Measurements from ENCODE around the gene TGFBI.

The TGFBI gene

DNA sequence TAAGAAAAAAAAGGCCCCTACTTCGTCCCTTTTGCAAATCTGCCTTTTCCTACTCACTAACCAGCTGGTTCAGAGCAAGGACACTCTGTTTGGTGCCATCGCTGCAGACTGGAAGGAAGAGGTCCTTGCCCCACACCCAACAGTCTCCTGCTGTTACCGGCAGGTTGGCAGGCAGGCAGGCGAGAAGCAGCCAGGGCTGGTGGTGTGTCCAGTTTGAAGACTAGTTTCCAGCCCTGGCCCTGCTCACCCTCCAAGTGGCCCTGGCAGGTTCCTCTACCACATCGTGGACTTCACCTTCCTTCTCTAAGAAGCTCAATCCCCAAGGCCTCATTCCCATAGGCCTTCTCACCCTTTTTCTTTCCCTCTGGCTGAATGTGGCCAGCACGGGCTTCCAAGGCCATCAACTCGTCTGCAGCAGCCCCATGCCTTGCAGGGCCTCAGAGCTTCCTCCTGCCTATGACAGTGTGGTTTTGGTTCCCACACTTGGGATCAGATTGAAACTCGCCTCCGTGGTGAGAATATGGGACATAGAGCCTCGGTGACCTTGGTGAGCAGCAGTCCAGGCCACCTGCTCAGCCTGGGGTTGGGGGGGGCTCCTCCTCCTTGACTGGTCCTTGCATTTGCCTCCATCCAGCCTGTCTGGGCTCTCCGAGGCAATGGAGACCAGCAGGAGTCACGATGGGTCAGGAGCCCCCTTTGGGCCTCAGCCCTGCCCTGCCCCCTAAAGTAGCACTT lies 22.9 kb downstream of the TGFBI start:
- no peak for DNase-seq

DNA sequence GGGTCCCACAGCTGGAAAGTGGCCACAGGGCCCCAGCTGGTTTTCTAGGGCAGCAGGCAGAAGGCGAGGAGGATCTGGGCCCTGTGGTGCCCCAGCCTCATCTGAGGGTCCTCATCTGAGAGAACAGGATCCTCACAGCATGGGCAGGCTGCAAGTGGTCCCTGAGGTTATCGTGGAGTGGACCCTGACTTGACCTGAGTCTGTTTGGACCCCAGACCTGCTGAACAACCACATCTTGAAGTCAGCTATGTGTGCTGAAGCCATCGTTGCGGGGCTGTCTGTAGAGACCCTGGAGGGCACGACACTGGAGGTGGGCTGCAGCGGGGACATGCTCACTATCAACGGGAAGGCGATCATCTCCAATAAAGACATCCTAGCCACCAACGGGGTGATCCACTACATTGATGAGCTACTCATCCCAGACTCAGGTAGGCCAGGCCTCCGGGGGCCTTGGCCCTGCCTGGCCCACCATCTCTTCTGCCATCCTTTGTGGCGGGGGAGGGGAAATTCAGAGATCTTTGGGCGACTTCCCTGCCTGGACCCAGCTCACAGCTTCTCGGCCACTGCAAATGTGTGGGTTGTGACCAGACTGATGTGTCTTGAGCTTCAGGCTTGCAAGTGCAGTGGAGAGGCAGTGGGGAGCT lies 24.0 kb downstream of the TGFBI start:
- DNase-seq: no peak

DNA sequence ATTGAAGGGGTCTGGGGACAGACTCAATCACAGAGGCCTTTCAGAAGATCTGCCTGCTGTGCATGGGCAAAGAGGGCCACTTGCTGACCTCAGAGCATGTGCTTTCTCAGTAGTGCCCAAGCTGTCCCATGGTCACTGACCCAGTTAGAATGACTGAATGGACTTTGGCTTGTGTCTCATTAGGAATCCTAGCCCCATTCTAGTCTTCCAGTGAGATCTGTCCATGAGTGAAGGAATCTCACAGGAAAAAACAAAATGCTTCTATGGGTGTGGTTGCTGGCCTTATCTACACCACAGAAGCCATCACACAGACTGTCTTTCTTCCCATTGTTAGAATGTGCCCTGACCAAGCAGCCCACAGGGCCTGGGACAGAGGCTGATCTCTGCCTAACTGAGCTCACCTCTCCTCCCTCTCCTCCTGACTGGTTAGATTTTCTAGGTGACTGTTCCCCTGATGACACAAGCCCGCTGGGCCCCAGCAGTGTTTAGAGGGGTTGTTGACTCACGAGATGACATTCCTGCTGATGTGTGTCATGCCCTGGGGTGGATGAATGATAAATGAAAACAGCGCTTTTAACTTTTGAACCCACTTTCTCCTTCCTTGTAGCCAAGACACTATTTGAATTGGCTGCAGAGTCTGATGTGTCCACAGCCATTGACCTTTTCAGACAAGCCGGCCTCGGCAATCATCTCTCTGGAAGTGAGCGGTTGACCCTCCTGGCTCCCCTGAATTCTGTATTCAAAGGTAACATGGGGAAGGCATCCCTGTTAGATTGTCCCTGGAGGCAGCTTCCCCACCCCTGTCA lies 24.8 kb downstream of the TGFBI start:
- DNase-seq: no peak

DNA sequence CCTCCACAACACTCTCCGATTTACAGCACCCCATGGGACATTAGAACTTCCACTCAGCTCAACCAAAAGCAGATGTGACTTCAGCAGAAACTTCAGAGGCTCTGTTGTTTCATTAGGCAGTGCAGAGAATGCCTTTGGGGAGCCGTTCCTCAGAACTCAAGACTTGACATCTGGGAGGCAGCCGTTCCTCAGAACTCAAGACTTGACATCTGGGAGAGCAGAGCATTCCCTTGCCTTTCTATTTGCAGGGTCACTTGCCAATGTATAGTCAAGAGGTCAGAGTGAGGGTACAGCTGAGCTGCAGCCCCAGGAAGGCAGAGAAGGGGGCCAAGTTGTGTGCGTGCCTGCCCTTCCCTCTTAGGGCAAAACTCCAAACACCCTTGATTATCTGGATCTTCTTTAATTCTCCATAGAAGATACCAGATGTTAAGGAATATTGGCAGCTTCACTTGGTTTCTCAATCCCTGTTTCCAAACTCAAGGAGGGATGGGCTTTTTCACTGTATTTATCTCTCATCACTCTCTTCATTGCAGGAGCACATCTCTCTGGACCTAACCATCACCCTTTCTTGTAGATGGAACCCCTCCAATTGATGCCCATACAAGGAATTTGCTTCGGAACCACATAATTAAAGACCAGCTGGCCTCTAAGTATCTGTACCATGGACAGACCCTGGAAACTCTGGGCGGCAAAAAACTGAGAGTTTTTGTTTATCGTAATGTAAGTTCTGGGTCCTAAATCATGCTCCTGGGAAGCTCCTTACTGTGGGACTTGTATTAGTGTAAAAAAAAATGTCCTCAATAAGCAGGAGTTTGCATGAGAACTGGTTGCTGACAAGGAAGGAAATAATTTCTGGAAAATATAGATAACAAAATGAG lies 25.6 kb downstream of the TGFBI start:
- no peak for DNase-seq

DNA sequence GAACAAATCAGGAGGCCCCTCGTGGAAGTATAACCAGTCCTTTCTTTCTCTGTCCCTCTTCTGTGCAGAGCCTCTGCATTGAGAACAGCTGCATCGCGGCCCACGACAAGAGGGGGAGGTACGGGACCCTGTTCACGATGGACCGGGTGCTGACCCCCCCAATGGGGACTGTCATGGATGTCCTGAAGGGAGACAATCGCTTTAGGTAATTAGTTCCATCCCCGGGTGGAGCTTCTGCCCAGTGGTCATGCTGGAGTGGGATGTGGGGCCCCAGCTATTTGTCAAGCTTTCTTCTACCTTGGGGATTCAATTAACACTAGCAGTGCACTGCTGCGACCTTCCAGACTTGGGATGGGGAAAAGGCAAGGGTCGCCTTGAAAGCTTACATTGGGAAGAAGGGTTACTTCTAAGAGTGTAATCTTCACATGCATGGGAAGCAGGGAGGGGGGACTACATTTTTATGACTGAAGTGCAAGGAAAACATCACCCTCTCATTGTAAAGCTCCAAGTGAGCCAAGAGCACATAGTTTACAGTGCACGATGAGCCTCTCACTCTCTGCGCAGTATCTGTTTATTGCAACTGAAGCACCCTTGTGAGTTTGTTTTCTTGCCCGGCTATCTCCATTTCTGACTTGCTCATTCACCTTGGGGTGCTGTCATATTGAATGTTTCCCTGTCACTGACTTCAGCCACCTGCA lies 27.0 kb downstream of the TGFBI start:
- DNase-seq: no peak

DNA sequence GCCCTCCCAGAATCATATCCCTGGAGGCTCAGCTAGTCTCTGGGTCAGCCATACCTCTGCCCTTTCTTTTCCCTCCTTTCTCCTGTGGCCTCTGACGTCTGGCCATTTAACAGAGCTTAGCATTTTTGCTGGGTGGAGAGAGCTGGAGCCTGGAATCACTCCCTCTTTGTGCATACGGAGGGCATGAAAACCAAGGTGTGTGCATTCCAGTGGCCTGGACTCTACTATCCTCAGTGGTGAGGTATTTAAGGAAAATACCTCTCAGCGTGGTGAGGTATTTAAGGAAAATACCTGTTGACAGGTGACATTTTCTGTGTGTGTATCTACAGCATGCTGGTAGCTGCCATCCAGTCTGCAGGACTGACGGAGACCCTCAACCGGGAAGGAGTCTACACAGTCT lies 27.5 kb downstream of the TGFBI start:
- no peak for DNase-seq

DNA sequence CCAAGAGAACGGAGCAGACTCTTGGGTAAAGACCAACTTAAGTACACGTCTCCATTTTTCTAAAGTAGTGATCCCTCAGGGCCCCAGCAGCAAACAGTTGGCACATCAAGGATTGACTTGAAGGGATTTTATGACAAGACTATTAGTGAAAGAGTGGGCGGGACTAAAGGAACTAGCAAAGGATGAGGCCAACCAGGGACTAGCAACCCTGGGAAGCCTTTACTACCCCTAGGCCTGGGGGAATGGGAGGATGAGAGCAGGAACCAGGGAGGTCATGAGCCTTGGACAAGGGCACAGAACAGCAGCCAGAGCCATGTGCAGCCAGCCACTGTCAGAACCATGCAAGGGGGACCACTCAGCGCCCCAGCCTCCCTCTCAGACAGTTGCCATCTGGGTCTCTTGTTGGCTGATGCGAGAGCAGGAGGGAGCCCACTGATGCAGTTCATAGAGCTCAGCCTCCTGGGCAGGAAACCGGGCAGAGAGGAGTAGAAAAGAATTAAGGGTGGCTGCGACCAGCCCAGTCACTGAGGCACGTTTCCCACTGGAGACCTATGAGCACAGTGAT lies 28.1 kb downstream of the TGFBI start:
- DNase-seq: no peak

DNA sequence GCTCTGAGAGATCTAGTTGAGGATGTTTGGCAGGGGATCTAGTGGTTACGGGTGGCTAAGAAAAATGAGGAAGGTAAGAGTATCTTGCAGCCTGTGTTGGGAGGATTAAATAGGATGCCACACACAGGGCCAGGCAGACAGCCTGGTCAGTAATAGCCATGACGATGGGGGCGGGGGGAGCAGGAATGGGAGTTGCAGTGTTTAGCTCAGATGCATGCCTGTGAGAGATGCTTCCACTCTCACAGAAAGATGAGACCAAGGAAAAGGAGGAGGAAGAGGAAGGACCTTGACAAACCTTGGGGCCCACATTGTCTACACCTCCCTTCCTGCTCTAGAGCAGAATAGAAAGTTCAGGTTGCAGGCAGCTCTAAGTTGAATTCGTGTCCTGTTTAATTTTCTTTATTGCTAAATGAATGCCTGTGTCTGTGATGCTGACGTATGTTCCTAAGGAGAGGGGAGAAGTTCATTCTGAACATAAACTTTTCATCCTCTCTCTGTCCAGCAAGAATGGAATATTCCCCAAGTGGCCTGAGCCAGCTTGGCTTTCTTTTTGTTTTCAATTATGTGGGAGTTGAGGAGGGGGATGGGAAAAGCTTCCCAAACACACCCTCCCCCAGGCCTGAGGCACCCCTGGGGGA lies 28.7 kb downstream of the TGFBI start:
- DNase-seq: no peak

DNA sequence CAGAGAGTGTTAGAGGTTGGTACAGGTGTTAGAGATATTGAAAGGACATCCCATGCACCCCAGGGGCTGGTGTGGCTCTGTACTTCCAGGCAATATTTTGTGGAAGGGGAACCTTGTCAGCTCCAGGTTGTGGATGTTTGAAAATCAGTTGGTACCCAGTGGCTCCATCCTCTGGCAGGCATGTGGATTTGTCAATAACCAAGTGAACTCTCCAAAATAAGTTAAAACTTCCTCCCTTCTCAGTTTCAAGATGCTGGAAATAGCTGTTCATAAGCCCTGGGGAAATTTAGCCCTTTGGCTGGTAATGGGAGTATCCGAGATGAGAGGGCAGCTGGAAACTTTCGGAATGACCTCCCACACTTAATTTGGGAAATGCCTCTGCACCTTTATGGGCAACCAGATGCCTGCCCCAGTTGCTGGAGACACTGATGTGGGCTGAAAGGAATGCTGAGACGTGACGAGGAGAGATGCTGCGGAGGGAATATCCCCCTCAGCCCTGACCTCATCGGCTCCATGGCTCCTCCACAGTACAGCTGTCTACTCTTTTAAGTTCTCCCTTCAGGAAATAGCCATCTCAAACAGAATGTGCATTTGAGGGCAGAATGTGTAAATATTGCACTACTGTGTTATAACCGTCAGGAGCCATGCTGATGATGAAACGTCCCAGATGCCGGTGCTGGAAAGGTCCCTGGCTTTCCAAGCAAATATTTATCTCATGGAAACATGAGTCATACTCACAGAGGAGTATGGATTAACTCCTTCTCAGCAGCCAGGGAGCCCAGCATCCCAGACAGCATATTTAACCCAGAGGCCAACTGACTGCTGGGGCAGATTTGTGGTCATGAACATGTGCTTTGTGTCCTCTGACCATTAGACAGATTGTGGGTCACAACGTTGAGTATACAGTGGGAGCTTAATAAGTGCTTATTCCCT lies 29.5 kb downstream of the TGFBI start:
- no peak for DNase-seq

DNA sequence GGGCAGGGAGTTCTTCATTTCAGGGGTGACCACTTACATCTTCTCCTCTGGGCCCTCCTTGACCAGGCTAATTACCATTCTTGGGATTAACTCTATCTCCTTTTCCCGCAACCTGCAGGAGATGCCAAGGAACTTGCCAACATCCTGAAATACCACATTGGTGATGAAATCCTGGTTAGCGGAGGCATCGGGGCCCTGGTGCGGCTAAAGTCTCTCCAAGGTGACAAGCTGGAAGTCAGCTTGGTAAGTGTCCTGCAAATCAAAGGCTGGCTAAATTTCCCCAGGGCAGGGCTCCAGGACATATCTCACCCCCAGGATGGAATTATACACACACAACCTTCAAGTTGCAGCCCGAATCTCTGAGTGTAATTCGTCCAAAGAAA lies 30.2 kb downstream of the TGFBI start:
- DNase-seq: no peak

DNA sequence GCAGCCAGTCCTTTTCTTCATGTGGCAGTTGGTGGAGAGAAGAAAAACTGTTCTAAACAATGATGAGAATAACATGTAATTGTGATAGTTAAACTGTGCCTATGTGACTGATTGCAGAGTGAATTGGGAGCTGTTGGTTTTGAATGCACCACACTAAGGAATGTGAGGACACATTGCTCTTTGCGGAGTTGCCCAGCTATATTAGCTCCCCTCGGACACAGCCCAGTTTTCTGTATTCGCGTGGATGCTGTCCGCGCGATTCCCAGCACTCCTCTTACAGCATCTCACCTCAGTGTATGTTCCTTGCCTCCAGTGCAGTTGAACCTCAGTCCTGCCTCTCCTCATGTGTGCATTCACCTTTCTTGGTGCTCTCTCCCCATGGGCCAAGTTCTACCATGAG lies 32.2 kb downstream of the TGFBI start:
- DNase-seq: no peak

DNA sequence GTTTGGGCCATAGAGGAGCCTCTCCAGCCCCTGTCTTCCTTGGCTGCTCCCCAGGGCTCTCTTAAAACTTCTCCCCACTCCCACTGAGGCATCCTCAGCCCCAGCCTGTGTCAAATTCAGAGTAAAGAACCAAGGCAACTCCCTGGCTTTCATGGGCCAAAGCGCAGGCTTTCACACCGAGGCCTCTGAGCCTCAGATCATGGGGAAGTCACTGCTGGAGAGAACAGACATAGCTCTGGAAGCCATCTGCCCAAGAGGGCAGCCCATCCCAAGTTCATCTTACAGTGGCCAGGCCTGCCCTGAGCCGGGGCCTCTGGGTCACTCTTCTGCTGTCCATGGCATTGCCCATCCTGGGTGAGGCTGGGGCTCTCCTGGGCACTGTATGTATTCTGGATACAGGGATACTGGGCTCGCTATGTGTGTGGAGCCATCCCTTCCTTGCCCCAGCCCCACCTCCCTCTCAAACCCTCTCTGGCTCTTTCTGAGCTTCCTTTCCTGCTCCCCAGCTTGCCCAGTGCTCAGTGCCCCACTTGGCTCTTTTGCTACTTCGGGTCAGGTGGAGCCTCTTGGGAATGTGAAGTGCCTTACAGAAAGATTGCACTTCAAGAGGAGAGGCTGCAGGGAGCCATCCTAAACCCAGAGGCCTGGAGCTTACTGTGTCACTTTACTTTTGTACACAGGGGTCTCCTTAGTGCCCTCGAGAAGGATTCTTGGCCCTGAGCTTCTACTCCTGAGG lies 33.0 kb downstream of the TGFBI start:
- no peak for DNase-seq

DNA sequence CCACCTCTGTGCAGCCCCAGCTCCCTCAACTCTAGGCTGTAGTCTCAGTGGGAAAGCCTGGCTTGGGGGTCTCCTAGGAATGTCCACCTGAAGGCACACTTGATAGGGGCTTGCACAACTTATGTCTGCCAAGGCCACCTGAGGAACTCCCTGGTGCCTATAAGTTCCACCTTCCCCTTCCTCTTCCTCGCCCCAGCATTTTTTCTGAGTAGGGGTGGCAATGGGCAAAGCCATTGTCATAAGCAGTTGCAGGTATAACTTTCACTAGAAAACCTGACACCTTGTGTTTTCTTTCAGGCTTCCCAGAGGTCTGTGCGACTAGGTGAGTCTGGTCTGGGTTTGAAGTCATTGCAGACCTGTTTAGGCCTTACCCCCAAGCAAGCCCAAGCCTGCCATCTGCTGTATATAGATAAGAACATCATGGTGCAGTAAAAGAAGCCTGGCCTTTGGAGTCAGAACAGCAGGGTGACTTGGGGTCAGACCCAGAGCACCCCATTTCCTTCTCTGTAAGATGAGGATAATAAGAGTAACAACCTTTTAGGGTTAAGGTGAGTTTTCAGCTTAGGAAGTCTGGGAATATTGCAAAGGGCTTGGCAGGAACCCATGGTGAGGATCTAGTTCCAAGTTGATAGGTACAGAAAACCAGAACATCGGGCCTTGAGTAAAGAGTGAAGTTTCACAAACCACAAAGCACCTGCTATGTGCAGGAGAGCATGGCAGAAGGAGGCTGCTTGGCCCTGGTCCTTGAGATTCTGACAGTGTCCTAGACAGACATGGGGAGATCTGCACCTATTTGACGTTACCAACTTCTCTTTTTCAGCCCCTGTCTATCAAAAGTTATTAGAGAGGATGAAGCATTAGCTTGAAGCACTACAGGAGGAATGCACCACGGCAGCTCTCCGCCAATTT lies 33.8 kb downstream of the TGFBI start:
- no peak for DNase-seq

DNA sequence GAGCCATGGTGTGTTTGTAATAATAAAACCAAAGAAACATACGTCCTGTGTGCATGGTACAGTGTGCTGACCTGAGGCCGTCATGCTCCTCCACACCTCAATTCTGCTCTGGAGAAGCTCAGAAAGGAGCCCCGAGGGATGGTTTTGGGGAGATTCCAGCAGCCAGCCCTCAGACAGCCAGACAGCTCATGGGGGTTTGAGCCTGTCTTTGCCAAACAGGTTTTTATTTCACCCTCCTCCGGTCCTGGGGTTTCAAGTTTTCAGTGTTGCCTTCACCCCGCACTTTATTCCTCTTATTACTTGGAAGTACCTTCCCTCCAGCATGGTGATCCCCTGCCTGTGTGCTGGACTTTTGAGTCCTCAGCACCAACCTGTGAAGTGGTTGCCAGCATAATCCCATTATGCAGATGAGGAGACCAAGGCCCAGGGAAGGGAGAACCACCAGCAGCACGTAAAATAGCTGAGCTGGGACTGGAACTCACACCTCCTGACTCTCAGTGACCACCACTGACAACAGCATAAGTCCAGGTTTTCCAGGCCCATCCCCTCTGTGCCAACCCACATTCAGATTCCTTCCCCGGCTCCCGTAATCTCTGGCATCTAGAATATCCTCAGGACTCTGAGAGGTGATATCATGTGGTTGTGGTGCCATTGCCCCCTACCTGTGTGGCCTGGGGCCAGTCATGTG lies 35.1 kb downstream of the TGFBI start:
- no peak for DNase-seq

DNA sequence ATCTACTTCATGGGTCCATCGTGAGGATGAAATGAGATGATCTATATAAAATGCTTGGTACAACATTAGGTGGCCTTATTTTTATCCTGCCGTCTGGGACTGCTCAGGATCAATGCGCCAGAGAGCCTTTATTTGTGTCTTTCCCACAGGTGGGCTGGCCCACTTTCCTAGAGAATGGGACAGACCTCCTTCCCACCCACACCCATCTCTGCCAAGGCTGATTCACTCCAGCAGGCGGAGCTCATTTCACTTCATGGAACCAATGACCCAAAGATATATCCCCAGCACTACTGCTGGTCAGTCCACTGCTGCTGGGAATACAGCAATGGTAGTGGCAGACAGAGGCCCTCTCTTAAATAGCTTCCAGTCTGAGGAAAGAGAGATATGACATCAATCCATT lies 35.7 kb downstream of the TGFBI start:
- no peak for DNase-seq

DNA sequence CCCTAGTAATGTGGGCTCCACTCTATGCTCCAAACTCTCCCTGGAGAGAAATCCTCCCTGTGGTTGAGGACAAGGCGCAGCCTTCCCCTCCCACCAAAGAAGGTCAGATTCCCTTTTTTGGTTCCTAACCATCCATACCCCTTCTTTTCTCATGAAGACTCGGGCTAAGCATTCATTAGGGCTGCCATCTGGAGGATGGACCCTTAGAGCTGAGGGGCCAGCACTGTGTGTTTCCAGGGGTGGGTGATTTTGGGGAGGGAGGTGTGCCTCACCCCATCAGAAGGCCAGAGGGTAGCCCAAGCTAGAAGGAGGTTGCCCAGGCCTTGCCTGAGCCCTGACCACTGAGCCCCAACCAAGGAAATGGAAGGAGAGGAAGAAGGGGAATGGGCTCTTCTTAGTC lies 36.8 kb downstream of the TGFBI start:
- DNase-seq: no peak

DNA sequence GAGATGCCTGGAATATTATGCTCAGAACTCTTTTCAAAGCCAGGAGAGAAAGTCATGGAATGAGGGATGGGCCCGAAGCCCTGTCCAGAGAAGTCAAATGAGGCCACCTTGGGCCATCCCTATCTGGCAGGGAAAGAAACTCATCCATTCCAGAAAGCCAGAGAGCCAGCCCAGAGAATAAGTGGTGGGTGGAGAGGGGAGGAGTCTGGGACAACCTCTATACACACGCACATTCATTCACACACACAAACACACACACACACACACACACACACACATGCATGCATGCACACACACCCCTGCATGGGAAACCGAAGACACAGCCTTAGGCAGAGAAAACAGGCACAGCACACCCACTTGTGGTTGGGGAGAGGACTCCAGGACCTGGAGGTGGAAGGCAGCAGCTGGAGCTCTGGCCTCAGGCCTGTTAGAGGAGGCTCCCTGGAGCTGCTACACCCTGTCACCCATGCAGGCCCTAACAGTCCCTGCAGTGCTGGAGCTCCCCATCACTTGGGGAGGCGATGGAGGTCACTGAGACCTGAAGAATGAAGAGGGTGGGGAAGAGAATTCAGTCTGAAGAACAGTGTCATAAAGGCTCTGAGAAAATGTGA lies 38.0 kb downstream of the TGFBI start:
- DNase-seq: no peak
